ENCODE results near the gene ARHGEF25. TPM values are rescaled to one million over a fixed set of nuclear protein-coding genes. Genes with fewer than 3 reads are reported as not detected.

The ARHGEF25 gene
- polyA plus RNA-seq, 2 of the 4 experiments (the other 2 are of a cell fraction): 9.3 to 13.8 TPM

DNA sequence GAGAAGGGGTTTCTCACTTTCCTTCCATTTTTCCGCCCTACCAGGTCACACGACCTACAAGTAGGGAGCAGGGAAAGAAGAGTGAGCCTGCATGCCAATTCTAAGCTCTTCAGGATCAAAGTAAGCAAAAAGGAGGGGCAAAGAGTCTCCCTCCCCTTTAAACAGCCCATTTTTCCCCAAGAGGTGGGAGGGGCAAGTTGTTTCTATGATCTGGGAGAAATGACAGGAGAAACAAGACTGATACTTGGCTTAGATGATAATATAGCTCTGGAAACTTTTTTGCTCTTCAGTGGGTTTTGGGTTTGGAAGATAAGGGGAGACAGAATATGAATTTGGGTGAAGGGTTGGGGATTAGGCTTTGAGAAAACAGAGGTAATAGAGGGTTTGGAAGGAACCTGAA lies 4.8 kb upstream of the ARHGEF25 start:
- DNase-seq (ENCODE audit: low read depth in 1 of 2, low spot score in 1 of 2) (no peak), FAIRE-seq (no peak), ATAC-seq (no peak)
- peaks cover 18% of the 10 kb centered on the region; the same call in 2 of the 3 replicates for H3K4me1 ChIP-seq
- H3K4me3 ChIP-seq: no peak overlapping the region
- TF ChIP-seq EP300 (IDR thresholded peaks at IDR 0.05) (no peak), KDM5A (IDR thresholded peaks at IDR 0.05) (no peak), ZSCAN20 (CRISPR knock-in tag; IDR thresholded peaks at IDR 0.05) (no peak), MAZ (IDR thresholded peaks at IDR 0.05; ENCODE audit: borderline replicate concordance, low read depth, low read length) (no peak), RCOR1 (IDR thresholded peaks at IDR 0.05; ENCODE audit: low read depth, low read length) (no peak), MAX (IDR thresholded peaks at IDR 0.05) (no peak), SMC3 (IDR thresholded peaks at IDR 0.05) (no peak), EHF (CRISPR knock-in tag; IDR thresholded peaks at IDR 0.05) (no peak), JUN (IDR thresholded peaks at IDR 0.05) (no peak)
- TF ChIP-seq, protein P1, sequence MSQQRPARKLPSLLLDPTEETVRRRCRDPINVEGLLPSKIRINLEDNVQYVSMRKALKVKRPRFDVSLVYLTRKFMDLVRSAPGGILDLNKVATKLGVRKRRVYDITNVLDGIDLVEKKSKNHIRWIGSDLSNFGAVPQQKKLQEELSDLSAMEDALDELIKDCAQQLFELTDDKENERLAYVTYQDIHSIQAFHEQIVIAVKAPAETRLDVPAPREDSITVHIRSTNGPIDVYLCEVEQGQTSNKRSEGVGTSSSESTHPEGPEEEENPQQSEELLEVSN (IDR thresholded peaks at IDR 0.05; ENCODE audit: borderline replicate concordance, low read depth): no peak
- ChIA-PET POLR2A (interaction anchor here (0.6 kb wide), 1 partner anchor 129 kb away, joined by 3 read pairs; no protein-coding TSS in a partner anchor), CTCF (interaction anchor here (0.6 to 20.9 kb wide), 10 partner anchors 9 to 120 kb away, joined by 3 to 336 read pairs (median 3); no protein-coding TSS in a partner anchor)
- H3K4me2 ChIP-seq: no peak overlapping the region
- H3K9me3 ChIP-seq: no peaks in the 10 kb centered on the region
- WGBS (ENCODE audit: missing lambda C conversion rate): 65% methylated on average over 2 of the region's 2 CpGs
- H3K27ac ChIP-seq: no peak overlapping the region

- no peak overlapping the region for H3K4me3 ChIP-seq
- FAIRE-seq: no peak
- no peak for ATAC-seq
- WGBS (ENCODE audit: missing lambda C conversion rate): 91% methylated on average over 11 of the region's 11 CpGs
- H3K4me1 ChIP-seq: peaks cover 19% of the 10 kb centered on the region; the same call in 2 of the 3 replicates
- no peaks in the 10 kb centered on the region for H3K9me3 ChIP-seq
- no peak overlapping the region for H3K4me2 ChIP-seq
- CTCF ChIA-PET: interaction anchor here (0.9 to 20.9 kb wide), 7 partner anchors 13 to 119 kb away, joined by 3 to 336 read pairs (median 7); no protein-coding TSS in a partner anchor
- POLR2A ChIA-PET: interaction anchor here (0.6 kb wide), 1 partner anchor 129 kb away, joined by 3 read pairs; no protein-coding TSS in a partner anchor
- TF ChIP-seq CHD2 (IDR thresholded peaks at IDR 0.05; ENCODE audit: low read length, partially characterized antibody) (no peak), FOXS1 (CRISPR knock-in tag; IDR thresholded peaks at IDR 0.05) (no peak), TP53 (CRISPR knock-in tag; IDR thresholded peaks at IDR 0.05) (no peak), BHLHE40 (IDR thresholded peaks at IDR 0.05; ENCODE audit: low read depth, low read length) (no peak), NR3C1 (IDR thresholded peaks at IDR 0.05) (no peak), NFE2L2 (conservative IDR thresholded peaks at IDR 0.05; ENCODE audit: low read length) (no peak), EHMT2 (IDR thresholded peaks at IDR 0.05; ENCODE audit: low read depth) (no peak), HOXB13 (CRISPR knock-in tag; IDR thresholded peaks at IDR 0.05; ENCODE audit: low read depth) (no peak)
- TF ChIP-seq, protein P2, sequence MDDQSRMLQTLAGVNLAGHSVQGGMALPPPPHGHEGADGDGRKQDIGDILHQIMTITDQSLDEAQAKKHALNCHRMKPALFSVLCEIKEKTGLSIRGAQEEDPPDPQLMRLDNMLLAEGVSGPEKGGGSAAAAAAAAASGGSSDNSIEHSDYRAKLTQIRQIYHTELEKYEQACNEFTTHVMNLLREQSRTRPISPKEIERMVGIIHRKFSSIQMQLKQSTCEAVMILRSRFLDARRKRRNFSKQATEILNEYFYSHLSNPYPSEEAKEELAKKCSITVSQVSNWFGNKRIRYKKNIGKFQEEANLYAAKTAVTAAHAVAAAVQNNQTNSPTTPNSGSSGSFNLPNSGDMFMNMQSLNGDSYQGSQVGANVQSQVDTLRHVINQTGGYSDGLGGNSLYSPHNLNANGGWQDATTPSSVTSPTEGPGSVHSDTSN (IDR thresholded peaks at IDR 0.05): no peak
- H3K27ac ChIP-seq: no peak overlapping the region
- DNase-seq (ENCODE audit: low read depth in 1 of 2, low spot score in 1 of 2): no peak
These were observed 4.4 kb upstream of the ARHGEF25 start for GRCh38 chr12:57606821-57607220.

- ChIA-PET CTCF (interaction anchor here (0.9 to 20.9 kb wide), 6 partner anchors 8 to 40 kb away, joined by 3 to 336 read pairs (median 3); partner anchors contain the start of gene B4GALNT1), POLR2A (no interaction called here)
- H3K9me3 ChIP-seq: no peaks in the 10 kb centered on the region
- ATAC-seq (no peak), FAIRE-seq (no peak), DNase-seq (ENCODE audit: low read depth in 1 of 2, low spot score in 1 of 2) (no peak)
- H3K27ac ChIP-seq: no peak overlapping the region
- 90% methylated on average over 12 of the region's 12 CpGs for WGBS (ENCODE audit: missing lambda C conversion rate)
- TF ChIP-seq BCL3 (IDR thresholded peaks at IDR 0.05) (no peak), SREBF2 (IDR thresholded peaks at IDR 0.05) (no peak), HOXA7 (CRISPR knock-in tag; IDR thresholded peaks at IDR 0.05) (no peak), RCOR1 (IDR thresholded peaks at IDR 0.05; ENCODE audit: low read depth, low read length) (no peak), JUNB (IDR thresholded peaks at IDR 0.05) (no peak), EHF (CRISPR knock-in tag; IDR thresholded peaks at IDR 0.05) (no peak), FOSL2 (IDR thresholded peaks at IDR 0.05) (no peak), FOSL2 (CRISPR knock-in tag; IDR thresholded peaks at IDR 0.05) (no peak), HOXB5 (CRISPR knock-in tag; IDR thresholded peaks at IDR 0.05) (no peak), MAZ (IDR thresholded peaks at IDR 0.05; ENCODE audit: borderline replicate concordance, low read depth, low read length) (no peak), RARB (CRISPR knock-in tag; IDR thresholded peaks at IDR 0.05) (no peak), MAX (IDR thresholded peaks at IDR 0.05) (no peak), REST (IDR thresholded peaks at IDR 0.05) (no peak)
- no peak overlapping the region for H3K4me2 ChIP-seq
- no peak overlapping the region for H3K4me3 ChIP-seq
- H3K4me1 ChIP-seq: peaks cover 24% of the 10 kb centered on the region; the same call in 2 of the 3 replicates
These were observed 3.1 kb upstream of the ARHGEF25 start for GRCh38 chr12:57607958-57608663.

All from A549 (cell line).